Measurements from ENCODE around the gene ADGRV1.

Gene ADGRV1

DNA sequence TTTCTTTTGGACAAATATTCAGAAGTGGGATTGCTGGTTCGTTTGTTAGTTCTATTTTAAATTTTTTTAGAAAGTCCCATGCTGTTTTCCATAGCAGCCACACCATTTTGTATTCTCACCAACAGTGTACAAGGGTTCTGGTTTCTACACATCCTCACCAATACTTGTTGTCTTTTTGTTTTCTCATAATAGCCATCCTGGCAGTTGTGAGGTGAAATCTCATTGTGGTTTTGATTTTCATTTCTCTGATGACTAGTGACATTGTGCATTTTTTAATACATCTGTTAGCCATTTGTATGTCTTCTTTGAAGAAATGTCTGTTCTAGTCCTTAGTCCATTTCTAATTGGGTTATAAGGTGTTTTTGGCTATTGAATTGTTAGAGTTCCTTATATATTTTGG, 610.3 kb downstream of the ADGRV1 start:
- no peak overlapping the region for H3K4me3 ChIP-seq (ENCODE audit: low read depth, low read length)
- no peak for DNase-seq (ENCODE audit: low read depth)
- TF ChIP-seq, protein P1, sequence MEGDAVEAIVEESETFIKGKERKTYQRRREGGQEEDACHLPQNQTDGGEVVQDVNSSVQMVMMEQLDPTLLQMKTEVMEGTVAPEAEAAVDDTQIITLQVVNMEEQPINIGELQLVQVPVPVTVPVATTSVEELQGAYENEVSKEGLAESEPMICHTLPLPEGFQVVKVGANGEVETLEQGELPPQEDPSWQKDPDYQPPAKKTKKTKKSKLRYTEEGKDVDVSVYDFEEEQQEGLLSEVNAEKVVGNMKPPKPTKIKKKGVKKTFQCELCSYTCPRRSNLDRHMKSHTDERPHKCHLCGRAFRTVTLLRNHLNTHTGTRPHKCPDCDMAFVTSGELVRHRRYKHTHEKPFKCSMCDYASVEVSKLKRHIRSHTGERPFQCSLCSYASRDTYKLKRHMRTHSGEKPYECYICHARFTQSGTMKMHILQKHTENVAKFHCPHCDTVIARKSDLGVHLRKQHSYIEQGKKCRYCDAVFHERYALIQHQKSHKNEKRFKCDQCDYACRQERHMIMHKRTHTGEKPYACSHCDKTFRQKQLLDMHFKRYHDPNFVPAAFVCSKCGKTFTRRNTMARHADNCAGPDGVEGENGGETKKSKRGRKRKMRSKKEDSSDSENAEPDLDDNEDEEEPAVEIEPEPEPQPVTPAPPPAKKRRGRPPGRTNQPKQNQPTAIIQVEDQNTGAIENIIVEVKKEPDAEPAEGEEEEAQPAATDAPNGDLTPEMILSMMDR (IDR thresholded peaks at IDR 0.05; ENCODE audit: low read depth, low read length, missing control alignments), result no peak

DNA sequence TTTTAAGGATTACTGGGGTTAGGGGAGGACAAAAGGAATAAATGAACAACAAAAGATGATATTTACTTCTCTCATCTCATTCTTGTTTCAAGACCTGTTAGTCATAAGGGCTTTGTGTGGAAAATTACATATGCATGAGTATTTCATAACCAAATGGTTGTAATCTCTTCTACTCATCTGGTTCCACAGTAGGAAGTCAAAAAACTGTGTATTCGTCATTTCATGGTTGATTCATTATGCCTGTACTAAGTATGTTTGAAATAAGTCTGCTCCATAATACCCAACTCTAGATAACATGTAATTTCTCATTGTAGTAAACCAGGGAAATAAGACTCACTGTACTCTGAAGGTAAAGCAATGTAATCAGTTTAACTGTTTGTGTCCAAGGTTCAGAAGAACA, 611.7 kb downstream of the ADGRV1 start:
- no peak for DNase-seq (ENCODE audit: low read depth)
- H3K4me3 ChIP-seq (ENCODE audit: low read depth, low read length), result no peak overlapping the region
- TF ChIP-seq, protein P1 (IDR thresholded peaks at IDR 0.05; ENCODE audit: low read depth, low read length, missing control alignments), result no peak

DNA sequence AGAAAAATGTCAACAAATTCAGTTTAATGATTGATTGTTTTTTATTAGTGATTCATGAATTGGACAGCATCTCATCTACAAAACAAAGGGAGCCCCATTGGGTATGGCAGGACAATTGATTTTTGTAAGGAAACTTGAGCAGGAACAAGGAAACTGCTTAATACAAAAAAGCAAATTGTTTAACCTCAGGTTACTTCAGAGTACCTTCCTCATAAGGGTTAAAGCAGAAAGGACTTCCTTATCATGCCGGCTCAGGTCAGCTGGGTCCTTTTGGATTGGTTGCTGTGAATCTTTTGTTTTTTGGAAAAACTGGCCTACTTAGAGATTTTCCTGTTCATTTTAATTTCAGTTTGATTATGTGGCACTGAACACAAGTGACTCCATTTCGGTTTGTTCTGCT, 612.7 kb downstream of the ADGRV1 start:
- TF ChIP-seq, protein P1 (IDR thresholded peaks at IDR 0.05; ENCODE audit: low read depth, low read length, missing control alignments), result no peak

DNA sequence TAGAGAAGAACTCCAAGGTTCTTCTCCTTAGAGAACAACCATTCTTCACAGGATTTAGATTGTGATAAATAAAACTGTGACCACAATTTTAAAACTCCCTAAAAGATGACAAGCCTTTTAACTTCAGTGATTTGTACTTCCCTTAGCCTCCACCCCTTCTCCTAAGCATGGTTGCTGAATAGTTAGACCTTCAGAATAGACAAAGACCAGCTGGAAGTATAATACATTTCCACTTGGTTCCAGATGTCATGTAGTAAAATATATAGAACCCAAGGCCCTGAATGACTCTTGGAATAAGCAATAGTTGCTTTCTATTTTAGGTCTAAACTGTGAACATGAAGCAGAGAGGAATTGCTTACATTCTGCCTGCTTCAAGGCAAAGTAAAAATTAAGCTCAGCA, 615.8 kb downstream of the ADGRV1 start:
- TF ChIP-seq, protein P1 (IDR thresholded peaks at IDR 0.05; ENCODE audit: low read depth, low read length, missing control alignments), result no peak
- DNase-seq (ENCODE audit: low read depth), result no peak
- H3K4me3 ChIP-seq (ENCODE audit: low read depth, low read length), result no peak overlapping the region

More for the DNA sequence above, 612.7 kb downstream of the ADGRV1 start:
- no peak for DNase-seq (ENCODE audit: low read depth)
- no peak overlapping the region for H3K4me3 ChIP-seq (ENCODE audit: low read depth, low read length)

DNA sequence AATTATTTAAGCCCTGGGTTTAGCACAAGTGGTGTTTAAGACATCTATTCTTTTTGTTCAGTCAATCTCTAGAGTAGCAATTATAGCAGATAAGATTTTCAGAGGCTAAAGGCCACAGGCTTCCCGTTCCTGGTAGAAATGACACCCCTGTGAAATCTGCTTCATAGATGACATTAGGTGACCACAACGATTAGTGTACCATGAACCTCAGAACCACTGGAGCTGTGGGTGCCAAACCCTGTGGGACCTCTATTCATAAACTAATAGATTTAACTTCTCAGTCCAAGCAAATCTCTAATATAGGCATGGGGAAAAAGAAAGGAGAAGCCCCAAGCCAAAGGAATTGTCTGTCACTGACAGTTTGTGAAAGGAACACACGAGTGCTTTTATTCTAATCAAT, 617.1 kb downstream of the ADGRV1 start:
- DNase-seq (ENCODE audit: low read depth), result no peak
- H3K4me3 ChIP-seq (ENCODE audit: low read depth, low read length), result no peak overlapping the region
- TF ChIP-seq, protein P1 (IDR thresholded peaks at IDR 0.05; ENCODE audit: low read depth, low read length, missing control alignments), result no peak

DNA sequence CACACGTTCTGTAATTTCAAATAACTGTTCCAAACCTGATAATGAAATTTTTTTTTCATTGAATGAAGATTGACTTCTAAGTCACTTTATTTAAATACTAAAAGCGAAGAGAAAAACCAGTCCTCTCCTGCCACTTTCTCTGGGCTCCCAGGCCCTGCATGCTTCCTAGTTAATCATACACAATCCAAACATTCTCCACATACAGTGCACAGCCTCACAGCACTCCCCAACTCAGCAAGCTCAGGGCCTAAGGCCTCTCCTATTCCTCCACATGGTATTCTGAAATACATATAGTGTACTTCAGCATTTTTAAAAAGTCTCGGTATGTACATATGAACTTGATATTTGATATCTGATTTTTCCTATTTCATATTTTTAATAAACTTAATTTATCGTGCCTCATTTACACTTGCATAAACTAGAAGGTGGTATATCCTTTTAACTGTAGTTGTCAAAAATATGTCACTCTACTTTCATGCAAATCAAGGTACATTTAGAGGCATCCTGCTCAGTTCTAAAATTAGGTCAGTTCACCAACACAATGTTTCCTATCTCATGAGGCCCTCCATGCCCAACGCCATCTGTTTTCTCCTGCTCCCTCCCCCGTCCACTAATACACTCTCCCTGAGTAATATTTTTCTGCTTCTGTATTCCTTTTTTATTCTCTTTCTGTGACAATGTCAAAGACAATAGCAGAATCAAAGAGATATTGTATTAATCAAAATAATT, 617.9 kb downstream of the ADGRV1 start:
- TF ChIP-seq, protein P1 (IDR thresholded peaks at IDR 0.05; ENCODE audit: low read depth, low read length, missing control alignments), result no peak
- H3K4me3 ChIP-seq (ENCODE audit: low read depth, low read length), result no peak overlapping the region
- DNase-seq (ENCODE audit: low read depth), result no peak

DNA sequence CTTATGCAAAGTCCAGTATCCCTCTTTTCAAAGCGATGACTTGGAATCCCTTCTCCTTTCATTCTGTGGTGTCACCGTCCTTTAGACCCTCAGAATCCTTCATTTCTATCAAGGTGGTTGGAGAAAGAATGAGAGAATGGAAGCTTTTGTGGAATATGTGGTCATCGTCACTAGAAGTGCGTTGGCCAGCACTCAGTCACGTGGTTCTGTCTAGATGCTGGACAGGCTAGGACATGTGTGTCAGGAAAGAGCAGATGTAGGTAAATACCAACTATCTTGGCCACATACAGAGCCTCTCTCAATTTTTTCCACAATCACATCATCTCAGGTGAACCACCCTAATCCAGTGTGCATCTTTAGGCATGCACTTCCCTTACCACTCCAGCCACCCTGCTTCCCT, 618.5 kb downstream of the ADGRV1 start:
- DNase-seq (ENCODE audit: low read depth), result no peak
- H3K4me3 ChIP-seq (ENCODE audit: low read depth, low read length), result no peak overlapping the region
- TF ChIP-seq, protein P1 (IDR thresholded peaks at IDR 0.05; ENCODE audit: low read depth, low read length, missing control alignments), result no peak

All from GM12864 (cell line).